LNCAP (cell line): Measurements from ENCODE around the gene CLIC4.

Source experiments
- TF ChIP-seq, protein P1 (sequence below): fragments of 450-650 bp; IDR thresholded peaks from 2 replicates; pipeline ENCODE4 v1.5.1; 2017; ENCODE audit warnings: mild to moderate bottlenecking

CLIC4 gene

DNA sequence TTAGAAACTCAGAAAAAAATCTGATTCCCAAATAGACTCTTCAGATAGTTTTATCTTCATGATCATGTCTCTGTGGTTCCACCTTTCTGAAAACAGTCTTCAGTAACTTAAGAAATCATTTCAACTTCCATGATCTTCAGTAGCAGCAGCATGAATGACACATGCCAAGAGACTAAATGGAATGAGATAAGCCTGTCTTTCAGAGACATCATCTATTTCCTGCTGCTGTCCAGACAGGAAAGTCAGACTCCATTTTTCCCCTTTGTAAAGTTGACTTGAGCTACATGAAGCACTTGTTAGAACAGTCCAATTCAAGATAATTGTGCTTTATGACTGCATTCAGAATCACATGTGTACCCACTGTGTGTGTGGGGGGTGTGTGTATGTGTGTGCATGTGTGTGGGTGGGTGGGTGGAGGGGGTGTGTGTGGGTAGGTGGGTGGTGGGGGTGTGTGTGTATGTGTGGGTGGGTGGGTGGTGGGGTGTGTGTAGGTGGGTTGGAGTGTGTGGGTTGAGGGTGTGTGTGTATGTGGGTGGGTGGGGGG lies 58.8 kb downstream of the CLIC4 start:
- TF ChIP-seq, protein P1, sequence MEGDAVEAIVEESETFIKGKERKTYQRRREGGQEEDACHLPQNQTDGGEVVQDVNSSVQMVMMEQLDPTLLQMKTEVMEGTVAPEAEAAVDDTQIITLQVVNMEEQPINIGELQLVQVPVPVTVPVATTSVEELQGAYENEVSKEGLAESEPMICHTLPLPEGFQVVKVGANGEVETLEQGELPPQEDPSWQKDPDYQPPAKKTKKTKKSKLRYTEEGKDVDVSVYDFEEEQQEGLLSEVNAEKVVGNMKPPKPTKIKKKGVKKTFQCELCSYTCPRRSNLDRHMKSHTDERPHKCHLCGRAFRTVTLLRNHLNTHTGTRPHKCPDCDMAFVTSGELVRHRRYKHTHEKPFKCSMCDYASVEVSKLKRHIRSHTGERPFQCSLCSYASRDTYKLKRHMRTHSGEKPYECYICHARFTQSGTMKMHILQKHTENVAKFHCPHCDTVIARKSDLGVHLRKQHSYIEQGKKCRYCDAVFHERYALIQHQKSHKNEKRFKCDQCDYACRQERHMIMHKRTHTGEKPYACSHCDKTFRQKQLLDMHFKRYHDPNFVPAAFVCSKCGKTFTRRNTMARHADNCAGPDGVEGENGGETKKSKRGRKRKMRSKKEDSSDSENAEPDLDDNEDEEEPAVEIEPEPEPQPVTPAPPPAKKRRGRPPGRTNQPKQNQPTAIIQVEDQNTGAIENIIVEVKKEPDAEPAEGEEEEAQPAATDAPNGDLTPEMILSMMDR, result no peak

DNA sequence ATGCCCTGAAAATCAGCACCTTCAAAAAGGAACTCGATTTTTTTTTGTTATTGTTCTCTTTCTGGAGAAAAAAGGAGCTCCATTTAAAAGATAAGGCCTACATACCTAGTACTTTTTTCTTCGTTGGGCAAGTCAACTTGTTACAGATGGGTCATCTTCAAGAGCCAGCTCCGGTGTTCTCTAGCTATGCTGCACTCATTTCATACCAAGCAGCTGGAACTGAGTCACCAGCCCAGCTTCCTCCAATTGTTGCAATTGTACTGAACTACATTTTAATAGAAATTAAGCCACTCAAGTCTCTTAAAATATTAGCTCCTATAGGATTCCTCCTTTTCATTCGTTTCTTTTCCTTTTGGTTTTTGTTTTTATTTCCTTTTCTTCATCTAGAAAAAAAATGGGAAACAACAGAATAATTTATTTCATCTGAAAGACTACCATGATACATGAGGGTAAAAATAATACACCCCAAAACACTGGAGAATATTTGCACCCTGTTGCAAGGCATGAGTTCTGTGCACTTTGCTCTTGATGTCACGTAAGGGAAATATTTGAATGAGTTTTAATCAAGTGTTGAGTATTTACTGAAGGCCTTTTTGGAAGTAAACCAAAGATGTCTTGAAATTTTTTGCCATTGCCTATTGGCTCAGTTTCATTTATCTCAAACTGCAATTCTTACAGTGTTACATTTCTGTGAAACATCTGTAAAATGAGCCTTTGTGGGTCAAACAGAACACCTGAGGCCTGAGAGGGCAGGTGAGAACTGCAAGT lies 60.5 kb downstream of the CLIC4 start:
- TF ChIP-seq, protein P1, result no peak

DNA sequence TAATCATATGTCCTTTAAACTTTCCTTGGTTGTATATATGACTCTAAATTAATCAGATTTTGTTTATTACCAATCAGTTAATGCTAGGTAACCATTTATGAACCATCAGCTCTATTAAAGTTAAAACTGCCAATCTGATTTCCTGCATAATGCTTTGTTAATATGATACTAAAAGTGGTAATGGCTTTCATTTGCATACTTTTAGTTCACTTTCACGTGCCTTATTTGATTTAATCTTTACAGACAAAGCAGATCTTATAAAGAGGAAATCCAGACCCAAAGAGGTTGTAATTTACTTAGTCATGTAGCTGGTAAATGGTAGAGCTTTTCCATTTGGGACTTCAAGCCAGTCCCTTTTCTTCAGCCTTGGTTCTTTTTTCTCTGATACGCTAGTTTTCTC lies 61.3 kb downstream of the CLIC4 start:
- TF ChIP-seq, protein P1, result no peak

DNA sequence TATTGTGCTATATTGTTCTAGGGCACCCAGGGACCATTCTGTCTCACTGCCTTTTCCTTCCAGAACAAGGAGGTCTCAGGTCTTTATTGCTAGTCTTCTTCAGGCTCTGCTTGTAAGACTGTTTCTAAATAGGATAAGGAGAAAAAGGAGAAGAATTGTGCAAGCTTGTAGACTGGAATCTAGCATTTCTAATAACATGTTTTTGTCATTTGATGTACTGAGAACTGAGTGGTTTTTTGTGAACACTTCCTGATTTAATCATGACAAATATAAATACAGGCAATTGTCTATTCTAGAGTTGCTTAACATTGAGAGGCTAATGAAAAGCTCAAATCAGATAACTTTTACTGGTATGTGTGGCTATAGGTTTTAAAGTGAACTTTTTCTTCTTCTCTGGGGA lies 77.6 kb downstream of the CLIC4 start:
- TF ChIP-seq, protein P1, result no peak

DNA sequence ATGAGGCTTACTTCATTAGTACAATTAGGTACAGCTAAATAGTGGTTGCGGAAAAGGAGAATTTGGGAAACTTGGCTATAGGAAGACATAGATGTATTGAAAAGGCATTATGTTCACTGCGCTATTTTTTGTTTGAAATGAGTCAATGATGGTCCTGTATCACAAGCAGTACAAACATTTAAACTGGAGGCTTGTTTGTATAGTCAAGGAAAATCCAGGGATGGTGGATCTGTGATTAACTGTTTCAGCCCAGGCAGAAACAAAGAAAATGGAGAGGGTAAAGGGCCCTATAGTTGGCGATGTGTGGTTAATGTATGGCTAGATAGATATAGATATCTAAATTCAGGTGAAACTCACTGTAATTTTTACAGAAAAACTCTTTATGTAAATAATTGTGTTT lies 79.9 kb downstream of the CLIC4 start:
- TF ChIP-seq, protein P1, result no peak

DNA sequence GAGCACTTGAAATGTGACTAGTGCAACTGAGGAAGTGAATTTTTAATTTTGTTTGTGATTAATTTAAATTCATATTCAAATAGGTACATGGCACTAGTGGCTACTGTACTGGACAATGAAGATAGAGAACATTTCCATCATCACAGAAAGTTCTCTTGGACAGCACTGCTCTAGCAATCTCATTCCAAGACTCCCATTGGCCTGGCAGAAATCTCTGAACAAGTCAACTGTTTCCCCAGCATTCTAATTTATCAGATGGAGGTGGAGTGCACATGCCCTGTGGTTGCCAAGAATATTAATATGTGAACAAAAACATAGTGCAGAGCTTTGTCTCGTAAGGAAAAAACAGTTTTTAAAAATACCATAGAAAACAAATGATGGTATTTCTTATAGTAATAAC lies 81.3 kb downstream of the CLIC4 start:
- TF ChIP-seq, protein P1, result no peak

DNA sequence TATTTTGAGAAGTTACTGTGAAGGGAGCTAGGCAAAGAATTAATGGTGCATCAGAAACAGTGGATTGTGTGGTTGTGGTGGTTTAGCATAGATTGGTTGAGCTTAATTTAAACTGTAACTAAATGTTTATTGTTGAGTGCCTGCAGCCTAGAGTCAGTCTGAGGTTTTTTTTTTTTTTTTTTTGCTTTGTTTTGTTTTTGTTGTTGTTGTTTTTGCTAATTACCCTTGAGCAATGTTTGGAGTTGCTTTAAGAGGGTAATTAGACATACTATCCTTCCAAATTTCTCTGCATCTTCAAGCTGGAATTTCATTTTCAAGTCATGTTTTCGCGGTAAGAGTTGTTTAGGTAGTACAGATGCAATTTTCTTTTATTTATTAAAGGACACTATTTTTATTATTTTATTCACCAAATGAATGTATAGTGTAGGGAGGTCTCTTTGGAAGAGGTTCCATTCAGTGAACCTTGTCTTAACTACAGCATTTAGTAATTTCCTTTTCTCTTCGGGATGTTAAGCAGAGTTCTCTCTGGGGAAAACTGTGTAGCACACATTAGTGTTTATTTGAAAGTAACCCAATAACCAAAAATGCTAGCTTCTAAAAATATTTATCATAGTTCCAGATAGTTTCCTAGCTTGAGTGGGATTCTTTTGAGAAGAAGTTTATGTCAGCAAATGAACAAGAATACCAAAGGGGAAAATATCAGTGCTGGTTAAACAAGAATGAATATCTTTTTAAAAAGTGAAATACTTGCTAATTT lies 82.3 kb downstream of the CLIC4 start:
- TF ChIP-seq, protein P1, result no peak
